Measurements from ENCODE around the gene SMIM3.
"Not testable (repeated sequence)": the region's sequence is repeated elsewhere in the genome, so short reads cannot be mapped to it uniquely, and the experiment has no call there.

SMIM3 gene, protein sequence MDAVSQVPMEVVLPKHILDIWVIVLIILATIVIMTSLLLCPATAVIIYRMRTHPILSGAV

DNA sequence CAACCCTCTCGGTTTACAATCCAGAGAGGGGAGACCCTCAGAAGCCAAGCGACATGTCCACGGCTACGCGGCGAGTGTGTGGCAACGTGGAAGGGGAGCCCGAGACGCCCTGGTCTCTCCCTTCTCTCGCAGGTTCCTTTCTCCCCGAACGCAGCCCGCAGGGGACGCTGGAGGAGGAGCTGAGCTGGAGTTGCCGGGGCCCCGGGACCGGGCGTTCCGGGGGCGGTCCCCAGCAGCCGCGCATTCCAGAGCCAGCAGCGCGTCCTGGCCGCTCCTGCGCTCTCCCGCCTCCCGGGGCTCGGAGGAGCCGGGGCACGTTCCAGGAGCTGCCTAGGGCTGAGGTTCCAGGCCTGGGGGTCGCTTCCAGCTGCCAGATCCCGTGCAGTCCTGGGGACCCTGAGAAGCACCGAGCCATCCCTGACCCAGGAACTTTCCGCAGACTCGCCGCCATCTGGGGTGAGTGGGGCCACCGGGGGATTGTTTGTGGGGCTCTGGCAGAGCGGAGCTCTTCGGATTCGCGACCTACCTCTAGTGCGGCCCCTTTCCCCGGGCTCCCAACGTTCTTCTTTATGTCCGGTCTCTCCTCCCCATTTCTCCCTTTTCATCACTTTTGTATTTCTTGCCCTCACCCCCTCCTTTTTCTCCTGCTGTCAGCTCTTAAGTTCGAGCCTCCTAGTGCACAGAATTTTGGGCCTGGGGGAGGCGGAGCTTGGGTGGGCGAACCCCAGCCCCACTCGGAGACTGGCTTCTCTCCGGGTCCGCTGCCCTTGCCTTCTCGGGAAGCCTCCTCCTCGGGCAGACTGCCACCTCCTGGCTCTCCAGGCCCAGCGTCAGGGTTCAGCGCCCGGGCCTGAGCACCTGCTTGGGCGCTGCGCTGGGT, at the start of gene SMIM3:
SMIM3 (plus strand) TSS at position 241 of the 880 bp plus-strand sequence. CDS start 16,684 bp downstream, outside the sequence.
- peak within 1 kb of the TSS; percentile 97 for H3K4me3 Mint-ChIP-seq
- H3K36me3 Mint-ChIP-seq (ENCODE audit: low read depth): no peaks in the 10 kb centered on the region
- ATAC-seq (peak; percentile 52), DNase-seq (peak; percentile 74)
- H3K27me3 Mint-ChIP-seq: peaks cover 4% of the 10 kb centered on the region
- no peaks in the 10 kb centered on the region for H3K9me3 Mint-ChIP-seq
- H3K4me1 Mint-ChIP-seq: peaks cover 58% of the 10 kb centered on the region
- H3K27ac Mint-ChIP-seq: peak within 1 kb of the TSS; percentile 91

- Mint-ChIP-seq H3K36me3 (ENCODE audit: low read depth) (peaks cover 55% of the 10 kb centered on the region), H3K4me3 (no peak overlapping the region), H3K9me3 (no peaks in the 10 kb centered on the region), H3K4me1 (peaks cover 10% of the 10 kb centered on the region), H3K27me3 (no peaks in the 10 kb centered on the region), H3K27ac (peak overlapping the region; percentile 49)
- no peak for DNase-seq
- ATAC-seq: no peak
These were observed 48.7 kb upstream of the SMIM3 start for GRCh38 chr5:150729859-150730258.

- no peak overlapping the region for H3K27ac Mint-ChIP-seq
- peaks cover 8% of the 10 kb centered on the region for H3K9me3 Mint-ChIP-seq
- ATAC-seq (no peak), DNase-seq (no peak)
- H3K4me1 Mint-ChIP-seq: peaks cover 18% of the 10 kb centered on the region
- H3K27me3 Mint-ChIP-seq: no peaks in the 10 kb centered on the region
- peaks cover 65% of the 10 kb centered on the region for H3K36me3 Mint-ChIP-seq (ENCODE audit: low read depth)
- H3K4me3 Mint-ChIP-seq: no peak overlapping the region
These were observed 46.8 kb upstream of the SMIM3 start for GRCh38 chr5:150731669-150732242.

DNA sequence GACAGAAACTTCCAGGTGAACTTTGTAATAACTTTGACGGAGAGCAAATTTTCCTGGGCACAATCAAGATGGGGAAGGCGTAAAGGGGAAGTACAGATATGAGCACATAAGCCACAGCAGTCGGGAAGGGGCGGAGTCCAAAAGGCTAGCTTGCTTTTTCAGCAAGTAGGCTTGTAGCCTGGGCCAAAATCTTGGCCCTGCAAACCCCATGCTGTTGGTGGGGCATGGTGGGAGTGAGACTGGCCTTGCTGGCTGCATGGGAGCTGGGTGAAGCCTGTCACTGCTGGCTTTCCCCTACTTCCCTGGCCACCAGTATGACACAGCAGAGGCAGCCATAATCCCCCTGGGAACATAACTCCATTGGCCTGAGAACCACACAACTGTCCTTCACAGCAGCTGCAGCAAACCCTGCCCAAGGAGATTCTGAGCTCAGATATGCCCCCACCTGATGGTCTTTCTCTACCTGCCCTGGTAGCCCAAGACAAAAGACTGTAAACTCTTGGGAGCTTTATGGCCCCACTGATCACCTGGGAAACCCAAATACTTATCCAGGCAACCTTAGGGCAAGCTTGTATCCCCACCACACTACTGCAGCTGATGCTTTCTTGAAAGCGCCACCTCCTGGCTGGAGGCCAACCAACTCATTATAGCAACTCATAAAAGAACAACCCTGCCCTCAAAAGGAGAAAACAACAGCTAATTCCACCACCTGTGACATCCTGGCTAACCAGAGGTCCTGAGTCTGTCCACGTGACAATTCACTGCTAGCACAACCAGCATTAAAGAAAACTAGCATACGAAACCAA, 43.8 kb upstream of the SMIM3 start:
- H3K4me3 Mint-ChIP-seq: no peak overlapping the region
- H3K9me3 Mint-ChIP-seq: peaks cover 10% of the 10 kb centered on the region
- DNase-seq (peak; percentile 10), ATAC-seq (no peak)
- peak overlapping the region; percentile 64 for H3K27ac Mint-ChIP-seq
- no peaks in the 10 kb centered on the region for H3K27me3 Mint-ChIP-seq
- H3K36me3 Mint-ChIP-seq (ENCODE audit: low read depth): peaks cover 75% of the 10 kb centered on the region
- H3K4me1 Mint-ChIP-seq: peaks cover 48% of the 10 kb centered on the region

GRCh38 chr5:150738862-150739261, 39.7 kb upstream of the SMIM3 start:
- Mint-ChIP-seq H3K36me3 (ENCODE audit: low read depth) (peaks cover 70% of the 10 kb centered on the region), H3K9me3 (peaks cover 10% of the 10 kb centered on the region), H3K27ac (no peak overlapping the region)

DNA sequence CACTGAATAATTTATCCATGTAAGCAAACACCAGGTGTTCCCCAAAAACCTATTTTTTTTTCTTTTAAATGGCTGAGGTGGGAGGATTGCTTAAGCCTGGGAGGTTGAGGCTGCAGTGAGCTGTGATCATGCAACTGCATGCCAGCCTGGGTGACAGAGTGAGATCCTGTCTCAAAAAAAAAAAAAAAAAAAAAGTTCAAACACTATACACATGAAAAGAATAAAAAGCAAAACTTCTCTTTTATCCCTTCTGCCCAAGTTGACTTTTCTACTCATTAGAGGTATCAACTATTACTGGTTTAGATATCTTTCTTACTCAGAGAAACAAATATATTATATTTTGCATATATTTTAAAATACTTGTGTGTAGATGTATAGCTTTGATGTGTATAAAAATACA, 37.6 kb upstream of the SMIM3 start:
- H3K27me3 Mint-ChIP-seq: no peaks in the 10 kb centered on the region
- DNase-seq (no peak), ATAC-seq (no peak)
- H3K4me3 Mint-ChIP-seq: no peak overlapping the region
- no peak overlapping the region for H3K27ac Mint-ChIP-seq
- peaks cover 71% of the 10 kb centered on the region for H3K4me1 Mint-ChIP-seq
- peaks cover 65% of the 10 kb centered on the region for H3K36me3 Mint-ChIP-seq (ENCODE audit: low read depth)
- H3K9me3 Mint-ChIP-seq: peaks cover 13% of the 10 kb centered on the region

More at GRCh38 chr5:150738862-150739261, 39.7 kb upstream of the SMIM3 start:
- Mint-ChIP-seq H3K4me1 (peaks cover 77% of the 10 kb centered on the region), H3K27me3 (no peaks in the 10 kb centered on the region), H3K4me3 (no peak overlapping the region)
- DNase-seq (no peak), ATAC-seq (no peak)

GRCh38 chr5:150742455-150743141, 36.0 kb upstream of the SMIM3 start:
- Mint-ChIP-seq H3K4me1 (peaks cover 66% of the 10 kb centered on the region), H3K27ac (peak overlapping the region; percentile 86), H3K36me3 (ENCODE audit: low read depth) (peaks cover 53% of the 10 kb centered on the region), H3K4me3 (peak overlapping the region; percentile 43)
- not testable (repeated sequence) for DNase-seq, H3K27me3 Mint-ChIP-seq, H3K9me3 Mint-ChIP-seq
- ATAC-seq: peak; percentile 36

DNA sequence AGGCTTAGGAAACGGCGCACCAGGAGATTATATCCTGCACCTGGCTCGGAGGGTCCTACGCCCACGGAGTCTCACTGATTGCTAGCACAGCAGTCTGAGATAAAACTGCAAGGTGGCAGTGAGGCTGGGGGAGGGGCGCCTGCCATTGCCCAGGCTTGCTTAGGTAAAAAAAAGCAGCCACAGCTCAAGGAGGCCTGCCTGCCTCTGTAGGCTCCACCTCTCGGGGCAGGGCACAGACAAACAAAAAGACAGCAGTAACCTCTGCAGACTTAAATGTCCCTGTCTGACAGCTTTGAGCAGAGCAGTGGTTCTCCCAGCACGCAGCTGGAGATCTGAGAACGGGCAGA, 35.4 kb upstream of the SMIM3 start:
- H3K27ac Mint-ChIP-seq, H3K4me3 Mint-ChIP-seq, H3K9me3 Mint-ChIP-seq, H3K27me3 Mint-ChIP-seq, ATAC-seq, DNase-seq: not testable (repeated sequence)
- peaks cover 52% of the 10 kb centered on the region for H3K36me3 Mint-ChIP-seq (ENCODE audit: low read depth)
- H3K4me1 Mint-ChIP-seq: peaks cover 61% of the 10 kb centered on the region

DNA sequence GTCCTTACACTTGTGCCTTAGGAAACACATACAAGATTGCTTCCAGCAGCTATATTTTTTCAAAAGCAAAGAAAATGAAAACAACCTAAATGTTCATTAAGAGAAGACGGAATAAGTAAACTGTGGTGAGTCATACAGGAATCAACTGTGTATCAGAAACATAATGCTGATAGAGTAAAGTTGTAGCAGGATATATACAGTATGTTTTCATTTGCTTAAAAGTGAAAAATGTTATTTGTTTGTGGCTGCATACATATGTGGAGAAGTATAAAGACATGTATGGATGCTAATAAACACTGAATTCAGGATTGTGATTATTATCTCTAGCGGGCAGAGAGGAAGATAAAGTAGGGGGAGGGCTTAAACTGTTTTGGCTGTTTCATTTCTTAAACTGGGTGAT, 28.1 kb upstream of the SMIM3 start:
- no peak overlapping the region for H3K27ac Mint-ChIP-seq
- peaks cover 57% of the 10 kb centered on the region for H3K36me3 Mint-ChIP-seq (ENCODE audit: low read depth)
- peaks cover 44% of the 10 kb centered on the region for H3K4me1 Mint-ChIP-seq
- H3K9me3 Mint-ChIP-seq: no peaks in the 10 kb centered on the region
- H3K27me3 Mint-ChIP-seq: no peaks in the 10 kb centered on the region
- DNase-seq (no peak), ATAC-seq (no peak)
- H3K4me3 Mint-ChIP-seq: no peak overlapping the region

DNA sequence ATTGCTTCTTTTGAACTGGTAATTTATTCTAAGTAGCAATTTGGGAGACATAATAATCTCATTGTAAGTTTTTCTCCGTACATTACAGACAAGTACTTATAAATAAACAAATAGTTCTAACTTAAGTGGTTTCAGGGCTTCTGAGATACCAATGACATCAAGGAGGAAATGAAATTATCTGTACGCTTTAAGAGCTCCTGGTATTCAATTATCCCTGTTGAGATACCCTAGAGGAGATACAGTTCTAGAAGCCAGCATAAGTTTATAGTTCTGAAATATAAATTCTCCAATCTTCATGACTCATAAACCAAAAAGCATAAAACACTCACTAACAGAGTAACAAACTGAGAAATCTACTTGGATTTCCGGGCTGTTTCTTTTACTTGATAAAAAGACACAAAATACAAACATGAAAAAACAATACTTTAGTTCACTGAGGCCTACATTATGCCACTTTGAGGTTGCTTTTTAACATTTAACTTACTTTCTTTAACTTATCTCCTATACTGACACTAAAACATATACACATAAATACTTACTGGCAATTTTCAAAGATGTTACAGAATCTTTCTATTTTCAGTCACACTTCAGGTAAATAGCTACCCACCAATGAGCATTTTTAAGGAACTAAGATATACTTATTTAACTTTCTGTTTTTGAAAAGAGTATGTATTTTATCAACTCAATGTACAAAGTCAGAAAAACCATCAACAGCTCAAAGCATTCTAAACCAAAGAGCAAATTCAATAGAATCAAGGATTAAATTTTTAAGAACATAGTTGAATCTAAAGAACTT, 27.3 kb upstream of the SMIM3 start:
- no peak for ATAC-seq
- DNase-seq: no peak
- H3K27me3 Mint-ChIP-seq: no peaks in the 10 kb centered on the region
- no peaks in the 10 kb centered on the region for H3K9me3 Mint-ChIP-seq
- peak overlapping the region; percentile 26 for H3K27ac Mint-ChIP-seq
- no peak overlapping the region for H3K4me3 Mint-ChIP-seq
- peaks cover 60% of the 10 kb centered on the region for H3K36me3 Mint-ChIP-seq (ENCODE audit: low read depth)
- peaks cover 46% of the 10 kb centered on the region for H3K4me1 Mint-ChIP-seq

DNA sequence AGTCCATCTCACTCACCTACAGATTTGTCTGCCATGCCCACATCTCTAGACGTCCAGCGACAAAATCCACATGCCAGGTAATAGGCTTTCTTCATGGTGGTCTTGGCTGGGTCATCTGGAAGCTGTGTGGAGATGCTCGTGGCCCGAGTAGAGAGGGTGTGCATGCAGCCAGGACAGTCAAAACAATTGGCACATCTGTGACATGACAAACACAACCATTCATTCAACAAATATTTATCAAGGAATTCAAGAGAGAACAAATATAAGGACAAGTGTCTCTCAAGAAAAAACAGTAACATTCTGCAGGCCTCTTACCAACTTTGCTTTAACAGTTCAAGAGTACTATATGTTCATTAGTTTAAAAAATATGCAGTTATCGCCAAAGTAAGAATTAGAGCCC, 25.1 kb upstream of the SMIM3 start:
- Mint-ChIP-seq H3K27ac (no peak overlapping the region), H3K4me1 (peaks cover 51% of the 10 kb centered on the region), H3K36me3 (ENCODE audit: low read depth) (peaks cover 57% of the 10 kb centered on the region), H3K9me3 (no peaks in the 10 kb centered on the region), H3K27me3 (no peaks in the 10 kb centered on the region), H3K4me3 (no peak overlapping the region)
- no peak for ATAC-seq
- DNase-seq: no peak

GRCh38 chr5:150753863-150754262, 24.7 kb upstream of the SMIM3 start:
- Mint-ChIP-seq H3K27me3 (no peaks in the 10 kb centered on the region), H3K4me1 (peaks cover 51% of the 10 kb centered on the region), H3K27ac (no peak overlapping the region), H3K4me3 (no peak overlapping the region), H3K36me3 (ENCODE audit: low read depth) (peaks cover 57% of the 10 kb centered on the region), H3K9me3 (no peaks in the 10 kb centered on the region)
- DNase-seq (no peak), ATAC-seq (no peak)

DNA sequence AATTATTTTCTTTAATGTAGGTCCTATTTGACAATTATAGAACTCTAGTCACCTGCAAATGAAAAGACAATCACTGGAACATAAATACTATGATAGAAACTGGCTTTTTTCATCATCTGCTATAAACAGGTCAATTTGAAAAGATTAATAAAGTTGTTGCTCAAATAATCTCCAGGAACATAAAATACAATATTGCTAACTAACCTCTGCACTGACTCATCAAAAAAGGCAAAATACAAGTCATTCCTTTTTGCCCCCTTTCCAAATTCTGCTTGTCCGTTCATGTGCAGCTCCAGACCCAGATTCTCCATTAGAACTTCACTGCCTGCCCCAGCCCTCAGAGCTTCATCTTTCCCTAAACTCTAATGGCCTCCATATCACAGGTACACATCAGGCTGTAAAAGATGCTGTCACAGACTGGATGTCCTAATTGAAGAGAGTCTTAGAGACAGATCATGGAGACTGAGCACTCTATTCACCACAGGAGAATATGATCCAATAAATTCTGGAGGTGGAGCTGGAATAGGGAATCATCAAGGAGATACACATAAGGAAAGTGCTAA, 21.4 kb upstream of the SMIM3 start:
- peaks cover 36% of the 10 kb centered on the region for H3K4me1 Mint-ChIP-seq
- H3K36me3 Mint-ChIP-seq (ENCODE audit: low read depth): peaks cover 36% of the 10 kb centered on the region
- no peak overlapping the region for H3K4me3 Mint-ChIP-seq
- H3K9me3 Mint-ChIP-seq: no peaks in the 10 kb centered on the region
- H3K27me3 Mint-ChIP-seq: no peaks in the 10 kb centered on the region
- DNase-seq (no peak), ATAC-seq (no peak)
- peak overlapping the region; percentile 5 for H3K27ac Mint-ChIP-seq

All from activated naive CD8-positive, alpha-beta T cell treated with anti-CD3 and anti-CD28 coated beads, Interleukin-2, amount 50 U/mL, for 24 hours (primary cell).